HG02970 (cell line): ENCODE measurements around the gene ERAP2.

Experiments
- ATAC-seq: cut with Tn5 transposase; IDR thresholded peaks from one replicate; pipeline ENCODE4 v1.9.1; 2021; ENCODE audit warnings: mild to moderate bottlenecking, moderate library complexity, moderate number of reproducible peaks; ENCODE audit not compliant: unreplicated experiment, low FRiP score

Gene ERAP2

DNA sequence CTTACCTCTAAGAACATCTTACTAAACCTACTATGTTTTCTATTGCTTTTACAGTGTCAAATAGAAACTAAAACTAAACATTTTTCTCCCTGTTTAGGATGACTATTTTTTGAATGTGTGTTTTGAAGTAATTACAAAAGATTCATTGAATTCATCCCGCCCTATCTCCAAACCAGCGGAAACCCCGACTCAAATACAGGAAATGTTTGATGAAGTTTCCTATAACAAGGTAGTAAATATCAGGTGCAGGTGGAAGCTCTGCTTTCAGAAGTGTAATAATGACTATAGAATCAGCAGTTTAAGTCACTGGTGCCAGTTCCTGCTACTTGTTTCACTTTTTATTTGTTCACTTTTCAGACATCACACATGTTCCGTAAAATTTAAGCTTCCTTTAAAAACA lies 20.0 kb downstream of the ERAP2 start:
- peak; percentile 51 for ATAC-seq

DNA sequence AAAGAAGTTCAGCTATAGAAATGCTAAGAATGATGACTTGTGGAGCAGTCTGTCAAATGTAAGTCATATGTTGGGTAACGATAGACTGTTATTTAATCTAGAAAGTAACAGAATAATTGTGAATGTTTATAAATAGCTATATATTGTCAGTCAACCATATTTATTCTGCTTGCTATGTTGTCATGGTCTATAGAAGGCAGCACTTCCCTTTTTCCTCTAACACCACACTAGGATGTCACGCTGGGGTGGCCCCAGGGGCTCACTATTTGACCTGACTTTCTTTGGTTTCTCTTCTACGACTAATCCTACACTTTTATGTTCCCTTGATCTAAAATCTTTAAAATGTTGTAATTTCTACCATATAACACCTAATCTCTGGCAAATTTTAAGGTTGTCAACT lies 20.5 kb downstream of the ERAP2 start:
- peak; percentile 80 for ATAC-seq

DNA sequence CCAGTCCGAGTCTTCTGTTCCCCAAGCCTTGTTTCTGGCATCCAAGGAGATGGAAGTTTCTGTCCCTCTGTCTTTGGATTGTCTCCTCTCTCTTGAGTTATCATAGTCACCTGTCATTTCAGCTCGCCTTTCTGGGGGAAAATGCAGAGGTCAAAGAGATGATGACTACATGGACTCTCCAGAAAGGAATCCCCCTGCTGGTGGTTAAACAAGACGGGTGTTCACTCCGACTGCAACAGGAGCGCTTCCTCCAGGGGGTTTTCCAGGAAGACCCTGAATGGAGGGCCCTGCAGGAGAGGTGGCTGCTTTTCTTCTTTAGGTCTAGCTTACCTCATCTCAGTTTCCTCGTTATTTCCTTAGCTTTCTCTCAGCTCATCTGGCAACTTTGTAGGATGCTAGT lies 25.1 kb downstream of the ERAP2 start:
- ATAC-seq, result no peak

DNA sequence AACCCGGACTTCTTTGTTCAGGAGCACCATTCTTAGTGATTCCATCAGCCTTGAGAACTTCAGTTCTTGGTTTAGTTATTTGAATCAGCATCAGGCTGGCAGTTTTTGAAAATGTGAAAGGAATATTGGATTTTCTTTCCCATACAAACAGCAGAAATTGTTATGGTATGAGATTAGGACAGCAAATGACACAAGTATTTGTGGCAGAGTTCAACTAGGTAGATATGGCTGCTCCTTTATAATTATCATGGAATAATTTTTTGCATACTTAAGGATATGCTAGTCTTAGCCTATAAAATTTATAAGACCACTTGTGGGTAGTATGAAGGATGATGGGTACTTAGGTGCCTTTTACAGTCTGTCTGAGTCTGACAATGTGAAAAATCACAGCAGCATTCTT lies 25.5 kb downstream of the ERAP2 start:
- no peak for ATAC-seq

DNA sequence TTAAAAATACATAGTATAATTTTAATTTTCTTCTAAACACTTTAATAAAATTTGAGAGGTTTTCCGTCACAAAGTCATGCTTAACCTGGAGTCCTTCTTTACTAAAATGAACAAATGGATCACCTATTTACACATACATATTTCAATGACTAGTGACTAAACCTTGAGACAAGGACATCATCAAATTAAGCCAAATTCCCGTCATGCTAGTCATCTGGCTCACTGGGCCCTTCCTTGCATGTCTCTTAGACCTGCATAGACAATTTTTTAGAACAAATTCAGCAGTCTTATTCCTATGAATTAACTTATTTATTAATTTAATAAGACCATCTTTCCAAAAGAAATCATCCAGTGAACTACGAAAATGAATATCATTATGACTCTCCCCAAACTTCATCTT lies 26.6 kb downstream of the ERAP2 start:
- no peak for ATAC-seq

DNA sequence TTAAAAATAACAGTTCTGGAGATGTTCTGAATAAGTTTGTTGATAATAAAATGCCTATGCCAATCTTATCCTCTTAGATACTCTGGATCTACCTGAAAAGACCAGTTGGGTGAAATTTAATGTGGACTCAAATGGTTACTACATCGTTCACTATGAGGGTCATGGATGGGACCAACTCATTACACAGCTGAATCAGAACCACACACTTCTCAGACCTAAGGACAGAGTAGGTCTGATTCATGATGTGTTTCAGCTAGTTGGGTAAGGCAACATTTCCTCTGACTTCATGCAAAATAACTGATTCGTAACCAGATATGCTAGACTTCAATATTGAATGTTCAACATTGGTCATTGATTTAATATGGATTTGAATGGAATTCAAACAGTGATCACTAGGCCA lies 27.0 kb downstream of the ERAP2 start:
- ATAC-seq, result no peak

DNA sequence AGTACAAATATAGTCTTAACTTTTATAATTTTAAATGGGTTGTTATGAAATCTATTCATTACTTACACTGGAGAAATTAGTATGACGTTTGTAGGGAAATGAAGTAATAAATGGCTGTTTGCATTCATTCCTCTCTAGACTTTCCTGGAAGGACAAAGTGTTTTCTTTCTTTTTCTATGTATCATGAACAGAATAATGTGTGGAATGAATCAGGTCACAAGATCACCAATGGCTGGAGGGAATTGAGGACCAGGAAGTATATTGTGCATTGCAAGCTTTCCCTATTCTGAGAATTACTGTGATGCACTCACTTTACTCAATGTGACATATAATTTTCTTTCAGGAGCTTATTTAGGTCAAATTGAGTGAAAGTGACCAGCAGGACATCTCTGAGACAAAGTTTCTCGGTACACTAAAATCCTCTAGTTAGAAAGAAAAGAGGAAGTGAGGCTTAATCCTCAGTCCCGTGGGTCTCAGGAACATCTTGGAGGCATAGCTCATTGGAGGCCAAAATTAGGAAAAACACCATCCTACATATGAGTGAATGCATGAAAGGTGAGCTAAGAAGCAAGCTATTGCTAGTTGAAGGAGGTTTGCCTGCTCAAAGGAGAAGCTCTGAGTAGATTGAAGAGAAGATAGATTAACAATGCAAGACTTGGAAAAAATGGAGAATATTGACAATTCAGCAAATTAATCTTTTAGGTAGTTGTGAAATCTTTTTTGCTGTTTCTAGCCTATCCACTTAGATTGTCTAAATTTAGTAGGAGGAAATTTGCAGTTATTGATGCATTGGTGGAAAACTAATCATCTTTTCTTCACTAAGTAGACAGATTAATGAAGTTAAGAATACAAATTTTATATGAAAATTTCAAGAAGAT lies 28.0 kb downstream of the ERAP2 start:
- ATAC-seq, result no peak

DNA sequence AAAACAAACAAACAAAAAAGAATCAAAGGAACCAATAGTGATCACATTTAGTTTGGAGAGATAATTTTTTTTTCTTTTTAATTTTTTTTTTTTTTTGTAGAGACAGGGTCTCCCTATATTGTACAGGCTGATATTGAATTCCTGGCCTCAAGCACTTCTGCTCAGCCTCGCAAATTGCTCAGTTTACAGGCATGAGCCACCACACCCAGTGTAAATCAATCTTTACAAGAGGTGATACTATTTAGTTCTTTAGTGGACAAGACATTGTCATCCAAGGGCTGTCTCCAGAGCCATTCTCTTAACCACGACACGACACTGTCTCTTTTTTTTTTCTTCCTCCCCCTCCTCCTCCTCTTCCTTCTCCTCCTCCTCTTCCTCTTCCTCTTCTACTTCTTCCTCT lies 29.6 kb downstream of the ERAP2 start:
- ATAC-seq, result no peak

DNA sequence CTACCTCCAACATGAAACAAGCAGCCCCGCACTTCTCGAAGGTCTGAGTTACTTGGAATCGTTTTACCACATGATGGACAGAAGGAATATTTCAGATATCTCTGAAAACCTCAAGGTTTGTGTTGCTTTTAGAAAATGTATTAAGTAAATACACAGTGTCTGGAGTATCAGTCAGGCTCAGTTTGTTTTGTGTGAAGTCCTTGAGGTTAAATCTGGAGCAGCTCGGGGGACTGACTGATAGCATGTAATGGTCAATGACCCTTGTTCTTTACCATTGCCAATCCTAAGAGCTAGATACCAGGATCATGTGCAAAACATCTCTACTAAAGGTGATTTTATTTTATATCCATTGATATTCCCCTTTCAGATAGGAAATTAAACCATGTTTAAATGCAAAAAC lies 32.7 kb downstream of the ERAP2 start:
- no peak for ATAC-seq

DNA sequence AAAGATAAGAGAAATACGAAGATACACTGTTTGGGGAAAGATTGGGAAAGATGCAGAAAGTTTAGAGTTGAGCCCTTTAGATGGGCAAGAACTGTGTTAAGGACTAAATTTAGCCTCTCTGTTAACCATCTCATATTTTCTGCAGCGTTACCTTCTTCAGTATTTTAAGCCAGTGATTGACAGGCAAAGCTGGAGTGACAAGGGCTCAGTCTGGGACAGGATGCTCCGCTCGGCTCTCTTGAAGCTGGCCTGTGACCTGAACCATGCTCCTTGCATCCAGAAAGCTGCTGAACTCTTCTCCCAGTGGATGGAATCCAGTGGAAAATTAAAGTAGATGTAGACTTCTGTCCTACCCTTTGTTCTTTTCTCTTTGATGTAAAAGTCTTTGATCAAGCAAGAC lies 33.1 kb downstream of the ERAP2 start:
- no peak for ATAC-seq

DNA sequence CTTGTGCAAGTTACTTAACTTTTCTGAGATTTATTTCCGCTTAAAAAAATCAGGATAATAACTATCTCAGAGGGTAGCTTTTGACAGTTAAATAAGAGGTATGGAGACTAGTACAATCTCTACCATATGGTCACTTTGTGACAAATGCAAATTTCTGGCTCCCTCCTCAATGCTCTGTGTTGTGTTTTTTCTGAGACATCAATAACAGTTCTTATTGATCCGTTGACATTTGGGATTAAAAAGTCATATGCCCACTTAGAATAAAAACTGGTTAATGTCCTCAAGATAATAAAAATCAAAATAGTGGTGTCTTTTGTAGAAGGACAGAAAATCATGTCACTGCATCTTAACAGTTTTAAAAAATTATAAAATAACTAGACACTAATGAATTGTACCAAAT lies 34.8 kb downstream of the ERAP2 start:
- ATAC-seq, result no peak

DNA sequence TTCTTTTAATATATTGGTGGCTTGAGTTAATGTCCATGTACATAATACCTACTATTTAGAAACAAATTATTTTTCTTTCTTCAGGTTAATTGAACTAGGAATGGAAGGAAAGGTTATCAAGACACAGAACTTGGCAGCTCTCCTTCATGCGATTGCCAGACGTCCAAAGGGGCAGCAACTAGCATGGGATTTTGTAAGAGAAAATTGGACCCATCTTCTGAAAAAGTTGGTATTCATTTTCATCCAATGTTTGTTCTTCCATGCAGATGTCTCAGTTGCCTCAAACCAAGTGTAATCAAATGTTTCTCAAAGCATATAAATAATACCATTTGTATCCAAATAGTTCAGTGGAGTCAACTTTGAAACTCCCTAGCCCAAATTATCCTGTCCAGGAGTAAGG lies 36.9 kb downstream of the ERAP2 start:
- no peak for ATAC-seq

DNA sequence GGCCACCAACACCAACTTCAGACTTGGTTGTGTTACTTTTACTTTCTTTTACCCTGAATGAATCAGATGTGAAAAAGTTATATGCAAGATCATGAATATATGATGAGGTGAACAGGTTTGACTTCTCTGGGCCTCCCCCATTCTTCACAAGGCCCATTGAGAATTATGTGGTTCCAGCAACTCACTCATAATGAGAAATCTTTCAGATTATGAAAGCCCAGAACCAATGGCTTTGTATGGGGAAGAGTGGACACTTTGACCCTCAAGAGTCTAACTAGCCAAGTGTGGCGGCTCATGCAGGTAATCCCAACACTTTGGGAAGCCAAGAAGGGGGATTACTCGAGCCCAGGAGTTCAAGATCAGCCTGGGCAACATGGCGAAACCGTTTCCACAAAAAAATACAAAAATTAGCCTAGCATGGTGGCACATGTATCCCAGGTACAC lies 43.5 kb downstream of the ERAP2 start:
- ATAC-seq, result peak; percentile 53

DNA sequence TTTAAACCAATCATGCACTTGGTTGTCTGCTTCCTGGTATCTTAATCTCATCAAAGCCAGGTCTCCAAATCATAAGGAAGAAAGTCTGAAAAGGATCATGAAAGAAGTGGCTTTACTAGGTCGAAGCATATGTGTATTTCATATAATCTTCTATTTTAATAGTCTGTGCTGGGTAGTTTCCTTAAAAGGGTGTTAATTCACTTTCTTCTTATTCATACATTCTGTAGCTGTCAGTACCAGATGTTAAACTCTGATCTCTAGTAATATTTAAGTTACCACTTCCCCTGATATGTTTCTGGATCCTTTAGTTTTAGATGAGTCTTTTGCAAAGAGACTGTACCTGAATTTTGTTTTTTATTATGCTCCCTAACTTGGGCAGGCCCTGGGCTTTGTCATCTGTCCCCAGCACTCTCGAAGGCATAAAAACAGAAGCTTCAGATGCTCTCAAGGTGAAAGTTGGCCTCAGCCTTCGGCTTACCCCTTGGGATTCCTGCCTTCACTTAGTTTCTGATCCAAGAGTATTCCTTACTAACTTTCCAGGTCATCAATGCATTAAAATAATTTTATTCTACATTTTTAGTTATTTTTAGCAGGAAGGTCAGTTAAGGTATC lies 44.5 kb downstream of the ERAP2 start:
- ATAC-seq, result no peak

DNA sequence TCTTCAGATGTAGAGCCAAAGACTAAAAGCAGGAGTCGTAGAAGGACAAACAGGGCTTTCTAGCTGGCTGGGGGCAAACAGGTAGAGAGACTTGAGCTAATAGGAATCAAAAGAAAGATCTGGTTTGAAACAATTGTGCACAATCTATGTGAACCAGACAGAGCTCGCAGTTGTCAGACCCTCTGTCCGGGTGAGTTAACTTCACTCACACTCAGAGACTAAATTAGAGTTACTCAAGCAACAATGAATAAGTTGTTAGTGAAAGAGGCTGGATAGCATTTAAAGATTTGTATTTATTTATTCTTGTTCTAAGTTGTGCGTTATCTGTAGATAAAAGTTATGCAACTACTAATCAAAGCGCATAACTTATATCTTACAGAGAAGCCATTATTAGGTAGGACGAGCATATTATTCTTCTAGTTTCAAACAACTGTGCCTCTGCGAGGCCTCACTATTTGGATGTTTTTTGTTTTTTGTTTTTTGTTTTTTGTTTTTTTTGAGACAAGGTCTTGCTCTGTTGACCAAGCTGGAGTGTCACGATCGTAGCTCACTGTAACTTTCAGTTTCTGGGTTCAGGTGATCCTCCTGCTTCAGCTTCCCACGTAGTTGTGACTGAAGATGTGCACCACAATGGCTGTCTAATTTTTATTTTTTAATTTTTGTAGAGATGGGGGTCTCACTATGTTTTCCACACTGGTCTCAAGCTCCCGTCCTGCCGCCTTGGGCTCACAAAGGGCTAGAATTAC lies 46.4 kb downstream of the ERAP2 start:
- ATAC-seq, result no peak

DNA sequence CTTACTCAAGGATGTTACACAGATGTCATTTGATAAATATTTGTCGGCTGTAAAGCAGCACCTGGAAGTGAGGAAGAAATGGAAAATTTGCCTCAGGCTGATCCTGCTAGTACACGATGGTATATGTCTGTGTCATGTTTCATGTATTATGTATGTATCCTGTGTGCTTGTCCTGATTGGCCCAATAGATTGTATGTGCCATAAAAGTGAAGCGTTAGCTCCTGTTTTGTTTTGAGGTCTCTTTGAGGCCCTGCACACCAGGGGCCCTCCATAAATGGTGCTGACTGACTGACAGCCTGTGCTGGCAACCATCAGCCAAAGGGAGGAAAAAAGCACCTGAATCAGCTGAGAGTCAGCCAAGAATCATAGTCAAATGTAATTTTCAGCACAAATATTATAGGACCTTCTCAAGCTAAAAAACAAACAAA lies 47.7 kb downstream of the ERAP2 start:
- ATAC-seq, result no peak

DNA sequence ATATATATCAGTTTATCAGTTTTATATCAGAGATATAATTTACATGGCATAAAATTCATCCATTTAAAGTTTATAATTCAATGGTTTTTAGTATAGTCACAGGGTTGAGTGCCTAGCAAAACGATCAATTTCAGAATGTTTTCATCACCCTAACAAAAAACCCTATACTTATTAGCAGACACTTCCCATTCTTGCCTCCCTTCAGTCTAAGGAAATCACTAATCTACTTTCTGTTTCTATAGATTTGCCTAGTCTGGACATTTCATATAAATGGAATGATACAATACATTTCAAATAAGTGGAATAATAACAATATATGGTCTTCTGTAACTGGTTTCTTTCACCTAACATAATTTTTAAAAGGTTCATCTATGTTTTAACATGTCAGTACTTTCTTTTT lies 50.0 kb downstream of the ERAP2 start:
- no peak for ATAC-seq

DNA sequence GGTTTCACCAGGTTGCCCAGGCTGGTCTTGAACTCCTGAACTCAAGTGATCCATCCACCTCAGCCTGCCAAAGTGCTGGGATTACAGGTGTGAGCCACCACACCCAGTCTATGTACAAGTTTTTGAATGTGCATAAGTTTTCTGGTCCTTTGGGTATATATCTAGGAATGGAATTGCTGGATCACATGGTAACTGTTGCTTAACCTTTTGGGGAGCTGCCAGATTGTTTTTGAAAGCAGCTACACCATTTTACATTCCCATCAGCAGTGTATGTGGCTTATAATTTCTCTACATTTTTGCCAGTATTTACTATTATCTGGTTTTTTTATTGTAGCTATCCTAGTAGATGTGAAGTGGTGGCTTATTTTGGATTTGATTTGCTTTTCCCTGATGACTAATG lies 50.7 kb downstream of the ERAP2 start:
- ATAC-seq, result no peak

DNA sequence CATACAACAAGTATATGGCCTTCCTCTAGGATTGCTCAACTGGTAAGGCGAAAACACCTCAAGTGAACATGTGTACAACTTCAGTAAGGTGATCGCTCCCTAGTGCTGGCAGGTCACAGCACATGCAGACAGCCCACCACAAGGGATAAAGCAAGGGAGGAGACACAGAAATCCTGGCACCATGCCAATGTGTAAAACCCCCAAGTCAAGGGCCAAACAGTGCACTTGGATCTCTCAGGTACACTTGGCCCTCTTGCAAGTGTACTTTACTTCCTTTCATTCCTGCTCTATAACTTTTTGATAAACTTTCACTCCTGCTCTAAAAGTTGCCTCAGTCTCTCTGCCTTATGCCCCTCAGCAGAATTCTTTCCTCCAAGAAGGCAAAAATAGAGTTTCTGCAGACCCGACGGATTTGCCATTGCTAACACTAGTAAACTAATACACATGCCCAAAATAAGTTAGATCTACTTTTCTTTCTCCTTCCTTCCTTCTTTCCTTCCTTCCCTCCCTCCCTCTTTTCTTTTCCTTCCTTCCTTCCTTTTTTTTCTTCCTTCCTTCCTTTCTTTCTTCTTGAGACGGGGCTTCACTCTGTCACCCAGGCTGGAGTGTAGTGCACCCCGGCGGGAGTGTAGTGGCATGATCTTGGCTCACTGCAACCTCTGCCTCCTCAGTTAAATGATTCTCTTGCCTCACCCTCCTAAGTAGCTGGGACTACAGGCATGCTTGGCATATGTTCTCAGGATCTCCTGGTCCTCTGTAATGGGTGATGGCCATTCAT lies 52.8 kb downstream of the ERAP2 start:
- no peak for ATAC-seq

DNA sequence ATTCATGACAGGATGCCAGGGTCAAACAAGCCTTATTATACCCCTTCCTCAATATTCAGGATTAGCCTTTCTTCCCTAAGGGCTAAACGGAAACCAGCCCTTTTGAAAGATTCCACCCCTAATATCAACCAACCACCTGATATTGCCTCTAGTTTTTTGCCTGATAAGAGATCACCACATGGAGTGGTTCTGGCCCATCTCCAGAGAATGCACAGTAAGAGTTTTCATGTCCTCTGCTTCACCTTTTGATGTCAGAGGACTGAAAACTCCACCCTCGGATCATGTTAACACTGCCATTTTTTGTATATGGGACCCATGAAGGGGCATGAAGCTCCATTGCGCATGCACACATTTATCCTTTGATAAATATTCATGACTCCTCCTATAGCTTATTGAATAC lies 53.8 kb downstream of the ERAP2 start:
- ATAC-seq, result no peak

DNA sequence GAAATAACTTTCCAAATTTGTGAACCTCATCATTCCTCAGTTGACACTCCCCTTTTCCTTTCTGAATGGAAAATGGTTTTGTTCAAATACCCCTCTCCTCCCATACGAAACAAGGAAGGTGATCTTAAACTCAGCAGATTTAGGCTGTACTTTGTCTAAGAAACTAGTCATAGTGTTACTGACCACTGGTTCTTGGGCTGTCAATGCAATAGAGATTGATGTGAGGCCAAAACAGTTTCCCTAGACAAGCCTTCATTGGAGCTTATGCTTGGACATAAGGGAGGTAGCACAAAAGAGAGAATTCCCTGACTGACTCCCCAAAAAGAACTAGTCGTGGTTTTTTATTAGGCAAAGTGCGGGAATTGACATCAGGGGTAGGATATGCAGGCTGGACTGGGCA lies 54.3 kb downstream of the ERAP2 start:
- no peak for ATAC-seq
